ENCODE data around the gene CTBP2.
A peak's percentile ranks its signal among the peaks of the same experiment; 100 is the strongest.
"Not testable (repeated sequence)": the region's sequence is repeated elsewhere in the genome, so short reads cannot be mapped to it uniquely, and the experiment has no call there.

CTBP2 gene

DNA sequence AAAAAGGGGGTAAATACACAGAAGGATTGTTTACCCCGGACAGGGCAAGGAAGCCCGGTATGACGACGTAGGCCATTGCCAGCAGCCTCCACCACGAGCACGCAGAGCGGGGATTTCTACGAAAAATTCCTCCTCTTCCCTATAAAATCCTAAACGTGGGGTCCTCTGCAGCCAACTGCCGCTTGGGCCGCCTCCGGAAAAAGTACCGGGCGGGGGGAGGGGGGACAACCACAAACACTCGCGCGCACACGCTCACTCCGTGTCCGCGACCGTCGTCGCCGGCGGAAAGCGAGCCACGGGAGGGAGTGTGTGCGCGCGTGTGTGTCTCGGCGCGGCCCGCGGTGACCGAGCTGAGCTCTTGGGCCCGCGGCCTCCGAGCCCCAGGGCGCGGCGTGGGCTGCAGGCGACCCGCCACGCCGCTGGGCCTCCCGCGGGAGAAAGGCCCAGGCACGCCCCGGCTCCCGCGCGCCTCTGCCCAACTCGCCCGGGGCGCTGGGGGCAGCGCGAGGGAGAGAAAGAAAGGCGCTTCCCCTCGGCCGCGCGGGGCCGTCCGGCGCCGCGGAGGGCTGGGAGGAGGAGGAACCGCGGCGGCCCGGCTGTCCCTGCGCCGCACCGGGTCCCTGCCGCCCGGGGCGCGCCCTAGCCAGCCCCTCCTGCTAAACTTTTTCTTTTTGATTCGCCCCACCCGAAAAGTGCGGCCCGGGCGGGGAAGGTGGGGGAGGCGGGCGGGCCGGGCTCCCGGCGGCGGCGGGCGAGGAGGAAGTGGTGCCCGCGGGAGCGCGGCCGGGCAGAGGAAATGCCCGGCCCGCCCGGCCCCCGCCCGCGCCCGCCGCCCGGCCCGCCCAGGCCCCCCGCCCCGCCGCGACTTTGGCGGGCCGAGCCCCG is 1.5 kb downstream of the CTBP2 start:
- DNase-seq, result peak in 1 of 2 experiments; percentile 23

DNA sequence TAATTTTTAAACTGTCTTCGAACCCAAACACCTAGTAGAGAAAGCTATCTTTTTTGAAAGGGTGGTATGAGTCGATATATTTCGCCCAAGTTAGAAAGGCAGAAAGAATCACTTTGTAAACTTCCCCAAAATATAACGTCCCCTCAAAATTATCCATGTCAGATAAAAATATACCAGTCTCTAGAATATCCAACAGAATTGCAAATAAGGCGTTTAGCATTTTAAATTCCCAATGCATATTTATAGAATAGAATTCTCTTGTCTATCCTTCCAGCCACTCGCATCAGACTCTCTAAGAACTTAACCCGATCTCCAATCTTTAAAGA is 2.1 kb downstream of the CTBP2 start:
- DNase-seq, result no peak

DNA sequence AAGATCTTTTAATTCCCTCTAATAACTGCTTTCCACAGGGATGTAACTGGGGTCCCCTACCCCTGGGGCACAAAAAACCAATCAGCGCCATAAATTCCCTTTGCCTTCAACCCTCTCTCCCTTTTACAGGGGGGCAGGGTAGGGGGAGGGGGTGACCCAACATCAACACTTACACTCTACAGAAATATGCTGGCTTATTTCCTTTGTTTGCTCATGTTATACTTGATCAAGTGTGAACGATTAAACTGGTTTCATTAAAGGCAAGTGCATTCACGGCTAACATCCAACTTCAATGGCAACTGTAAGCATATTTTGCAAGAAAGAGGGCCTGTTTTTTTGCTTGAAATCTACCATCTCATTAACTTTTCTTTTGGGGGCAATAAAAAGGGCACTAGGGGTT is 2.9 kb downstream of the CTBP2 start:
- no peak for DNase-seq

DNA sequence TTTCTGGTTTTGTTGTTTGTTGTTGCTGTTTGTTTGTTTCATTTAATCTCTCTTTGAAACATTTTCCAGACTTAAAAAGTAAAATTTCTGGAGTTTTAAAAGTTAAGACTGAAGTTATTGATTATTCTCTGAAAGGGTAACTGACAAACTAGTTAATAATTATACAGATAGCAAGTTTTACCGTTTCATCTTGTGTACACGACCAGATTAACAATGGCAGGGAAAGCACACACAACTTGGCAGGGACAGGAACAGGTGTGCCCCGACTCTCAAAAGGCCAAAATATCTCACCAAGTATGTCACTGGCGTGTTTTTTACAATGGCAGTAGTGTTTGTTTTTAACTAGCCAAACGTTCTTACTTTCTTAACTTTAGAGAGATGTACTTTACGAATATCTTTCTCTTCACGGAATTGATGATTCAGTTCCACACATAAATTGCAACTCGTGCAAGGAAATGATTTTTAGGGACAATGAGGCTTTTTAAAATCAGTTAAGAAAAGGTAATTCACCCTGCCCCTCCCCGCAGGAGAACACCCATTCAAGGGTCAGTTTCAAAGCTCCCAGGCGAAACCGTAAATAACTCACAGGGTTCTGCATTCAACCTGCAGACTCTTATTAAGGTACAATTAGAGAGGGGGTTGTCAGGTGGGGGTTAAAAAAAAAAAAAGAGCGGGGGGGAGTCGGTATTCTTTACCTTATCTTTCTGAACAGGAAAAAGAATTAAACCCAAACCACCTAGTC is 3.5 kb downstream of the CTBP2 start:
- DNase-seq, result no peak

DNA sequence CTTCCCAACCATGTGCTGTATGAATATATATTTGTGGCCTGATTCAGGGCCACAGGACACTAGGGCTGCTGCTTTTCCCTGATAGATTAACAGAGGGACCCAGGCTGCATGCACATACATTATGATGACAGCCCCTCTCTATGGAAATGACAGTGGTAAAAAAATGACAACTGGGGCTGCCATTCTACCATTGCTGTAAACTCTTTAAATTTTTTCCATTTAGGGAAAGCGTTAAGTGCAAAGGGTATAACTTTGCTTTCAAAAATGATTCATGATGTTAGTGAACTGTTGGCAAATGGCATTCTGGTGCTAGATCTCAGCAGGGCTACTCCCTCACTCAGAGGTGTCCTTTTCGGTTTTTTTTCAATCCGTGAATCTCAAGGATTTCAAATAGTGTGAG is 4.2 kb downstream of the CTBP2 start:
- DNase-seq, result no peak

DNA sequence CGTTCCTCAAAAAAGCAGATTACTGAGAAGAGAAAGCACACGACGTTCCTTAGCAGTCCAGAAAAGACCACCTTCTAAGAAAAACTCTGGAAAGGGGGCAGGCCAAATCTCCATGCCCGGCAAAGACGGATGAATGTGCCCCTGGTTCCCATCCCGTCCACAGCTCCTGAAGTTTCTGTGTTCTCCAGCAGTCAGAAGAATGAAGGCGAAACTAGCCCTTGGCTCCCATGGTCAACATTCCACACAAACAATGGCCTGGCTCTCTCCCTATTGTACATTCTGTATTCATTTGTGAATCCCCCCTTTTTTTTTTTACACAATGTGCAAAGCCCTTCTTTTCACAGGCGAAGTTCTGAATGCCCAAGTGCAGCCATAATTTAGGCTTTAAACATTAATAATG is 5.3 kb downstream of the CTBP2 start:
- no peak for DNase-seq

DNA sequence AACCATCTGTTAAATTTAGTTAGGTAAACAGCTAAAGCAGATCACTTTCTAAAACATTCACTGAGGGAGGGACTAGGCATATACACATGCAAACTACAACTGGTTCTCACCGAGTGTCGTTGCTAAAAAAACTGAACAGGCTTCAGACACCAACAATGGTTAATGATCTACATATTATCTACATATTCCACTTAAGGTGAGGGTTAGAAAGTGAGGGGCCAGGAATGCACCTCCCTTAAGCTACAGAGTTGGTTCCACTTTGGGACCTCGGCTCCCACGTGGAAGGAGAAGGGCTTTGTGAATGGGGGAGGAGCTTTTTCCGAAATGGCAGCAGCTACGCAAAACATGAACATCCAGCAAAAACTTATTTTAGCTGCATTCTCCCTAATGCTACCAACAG is 5.8 kb downstream of the CTBP2 start:
- DNase-seq, result no peak

DNA sequence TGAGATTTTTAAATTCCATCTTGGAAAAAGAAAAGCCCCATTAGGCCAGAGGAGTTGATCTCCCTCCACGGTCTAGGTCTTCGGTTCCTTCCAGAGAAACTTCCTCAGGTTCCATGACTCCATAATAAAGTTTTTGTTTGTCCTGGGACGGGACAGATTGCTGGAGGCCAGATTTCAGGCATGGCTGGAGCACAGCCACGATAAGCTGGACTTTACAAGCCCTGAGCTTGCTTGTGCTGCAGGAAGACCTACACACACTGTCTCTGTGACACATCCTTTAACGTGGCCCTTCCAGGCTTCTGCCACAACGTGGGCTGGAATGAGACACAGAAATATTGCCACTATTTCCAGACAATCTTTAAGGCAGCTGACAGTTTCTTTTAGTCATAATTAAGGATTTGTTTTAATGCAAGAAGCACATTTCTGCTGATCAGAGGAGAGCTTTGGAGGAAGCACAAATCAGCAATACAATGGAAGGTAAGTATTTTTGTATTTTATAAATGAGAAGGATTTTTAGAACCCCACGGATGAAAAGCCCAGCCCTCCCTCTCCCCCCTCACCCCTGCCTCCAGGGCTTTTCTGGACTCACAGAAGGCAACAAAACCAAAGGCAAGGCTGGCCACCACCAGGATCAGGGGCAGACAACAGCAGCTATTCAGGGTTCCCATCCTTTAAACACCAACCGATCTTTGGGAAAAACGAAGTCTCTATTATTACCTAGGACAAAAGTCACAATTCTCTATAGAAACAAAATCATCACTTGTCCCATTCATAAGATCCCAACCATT is 6.5 kb downstream of the CTBP2 start:
- DNase-seq, result no peak

DNA sequence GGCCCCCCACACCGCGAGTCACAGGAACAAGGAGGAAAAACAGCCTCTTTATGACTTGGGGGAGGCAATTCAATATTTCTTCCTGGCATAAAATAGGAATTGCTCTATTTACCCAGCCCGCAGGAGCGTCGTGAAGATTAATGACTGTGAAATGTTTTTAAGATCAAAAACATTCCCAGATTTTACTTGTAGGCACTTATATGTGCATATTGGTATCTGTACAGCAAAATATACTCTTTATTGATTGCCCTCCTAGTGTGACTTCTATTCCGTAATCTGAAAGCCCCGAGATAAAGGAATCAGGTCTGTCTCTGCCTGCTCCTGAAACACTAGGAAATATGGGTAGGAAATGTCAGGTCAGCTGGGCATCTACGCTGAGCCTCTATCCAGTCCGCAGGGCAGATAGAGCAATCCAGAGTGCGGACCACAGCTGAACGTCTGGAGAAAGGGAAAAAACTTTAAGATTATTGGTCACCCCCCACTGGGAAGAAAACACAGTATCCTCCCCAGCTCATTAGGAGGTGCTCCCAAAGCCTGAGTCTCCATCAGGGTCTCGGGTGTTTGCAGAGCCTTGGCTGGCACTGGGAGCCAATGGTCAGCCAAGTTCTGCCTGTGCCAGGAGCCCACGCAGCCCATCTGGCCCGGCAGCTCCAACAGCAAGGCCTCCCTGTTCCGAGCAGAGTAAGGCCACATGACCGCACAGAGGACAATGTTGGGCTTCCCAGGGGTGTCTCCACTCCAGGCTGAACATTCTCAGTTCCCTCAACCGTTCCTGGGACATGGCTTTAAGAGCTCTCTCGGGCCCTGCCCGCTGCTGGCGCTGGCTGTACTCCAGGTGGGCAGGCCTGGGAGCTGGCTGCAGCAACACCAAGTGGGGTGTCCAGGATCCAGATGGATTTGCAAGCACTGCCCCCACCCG is 7.7 kb downstream of the CTBP2 start:
- no peak for DNase-seq

DNA sequence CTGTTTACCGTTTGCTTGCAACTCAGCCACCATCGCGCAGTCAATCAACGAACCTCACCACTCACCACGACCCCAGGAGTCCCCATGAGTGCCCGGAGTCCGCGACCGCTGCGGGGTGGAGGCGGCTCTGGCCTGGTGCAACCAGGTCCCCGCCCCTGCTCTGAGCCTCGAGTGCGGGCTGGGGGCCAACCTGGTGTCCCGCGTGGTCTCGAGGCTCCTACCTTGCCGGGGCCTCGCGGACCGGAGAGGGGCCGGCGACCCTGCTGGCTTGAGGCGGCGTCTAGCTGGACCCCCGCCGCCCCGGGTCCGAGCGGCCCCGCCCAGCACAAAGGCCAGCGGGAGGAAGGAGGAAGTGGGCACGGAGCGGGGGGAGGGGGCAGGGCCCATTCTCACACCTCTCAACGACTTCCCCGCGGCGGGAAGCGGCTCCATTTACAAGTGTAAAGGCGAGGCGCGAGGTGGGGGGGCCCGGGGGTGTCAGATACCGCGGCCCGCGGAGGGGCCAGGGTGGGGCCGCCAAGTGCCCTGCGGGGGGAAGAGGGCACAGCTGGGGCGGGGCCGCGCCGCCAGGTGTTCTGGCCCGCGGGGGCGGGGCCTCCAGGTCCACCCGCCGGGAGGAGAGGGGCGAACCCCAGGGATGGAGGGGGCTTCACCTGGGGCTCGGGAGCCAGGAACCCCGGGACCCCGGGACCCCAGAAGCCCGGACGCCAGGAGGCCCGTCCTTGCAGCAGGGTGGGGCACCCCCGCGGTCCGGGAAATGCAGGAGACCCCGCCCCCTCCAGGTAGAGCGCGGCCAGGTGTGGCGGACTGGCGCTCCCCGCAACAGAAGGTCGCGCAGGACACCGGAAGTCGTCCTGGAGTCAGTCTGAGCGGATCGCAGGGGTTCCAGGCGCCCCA is 8.6 kb downstream of the CTBP2 start:
- DNase-seq, result no peak

DNA sequence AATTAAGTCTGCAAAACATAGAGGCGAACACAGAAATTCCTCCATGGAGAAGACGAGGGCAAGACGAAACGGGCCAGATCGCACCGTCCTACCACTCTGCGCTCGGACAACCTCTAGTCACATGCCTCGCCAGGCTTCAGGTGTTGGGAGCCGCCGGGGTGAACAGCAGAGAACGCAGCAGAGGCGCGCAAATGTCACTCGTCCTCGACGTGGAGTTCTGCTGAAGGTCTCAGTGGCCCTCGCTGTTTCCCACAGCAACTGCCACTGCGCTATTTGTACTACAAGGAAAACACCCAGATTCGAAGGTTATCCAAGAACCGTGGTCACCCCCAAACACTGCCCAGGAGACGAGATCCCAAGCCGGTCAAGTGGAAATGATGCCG is 9.2 kb downstream of the CTBP2 start:
- DNase-seq, result no peak

DNA sequence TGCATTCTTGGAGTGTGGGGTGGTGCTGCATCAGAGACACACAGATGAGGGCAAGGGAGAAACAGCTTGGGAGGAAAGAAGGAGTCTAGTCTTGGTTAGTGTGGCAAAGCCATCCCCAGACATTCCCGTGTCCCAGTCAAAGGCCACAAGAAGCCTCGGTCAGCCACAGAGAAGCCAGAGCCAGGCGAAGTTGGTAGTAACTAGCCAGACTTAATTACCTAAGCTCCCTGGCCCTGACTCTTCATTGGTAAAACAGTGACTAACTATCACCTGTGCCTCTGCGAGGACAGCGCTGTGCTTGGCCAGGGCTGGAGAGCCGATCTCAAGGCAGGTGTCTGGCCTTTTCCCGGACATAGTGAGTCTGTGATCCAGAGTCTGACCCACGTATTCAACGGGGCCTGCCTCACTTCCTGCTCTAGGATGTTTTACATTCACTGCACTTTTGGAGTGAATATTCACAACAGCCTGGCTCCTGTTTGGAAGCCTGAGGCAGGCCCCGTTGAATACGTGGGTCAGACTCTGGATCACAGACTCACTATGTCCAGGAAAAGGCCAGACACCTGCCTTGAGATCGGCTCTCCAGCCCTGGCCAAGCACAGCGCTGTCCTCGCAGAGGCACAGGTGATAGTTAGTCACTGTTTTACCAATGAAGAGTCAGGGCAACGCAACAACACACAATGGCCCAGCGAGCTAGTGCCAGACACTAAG is 9.8 kb downstream of the CTBP2 start:
- DNase-seq, result not testable (repeated sequence)

DNA sequence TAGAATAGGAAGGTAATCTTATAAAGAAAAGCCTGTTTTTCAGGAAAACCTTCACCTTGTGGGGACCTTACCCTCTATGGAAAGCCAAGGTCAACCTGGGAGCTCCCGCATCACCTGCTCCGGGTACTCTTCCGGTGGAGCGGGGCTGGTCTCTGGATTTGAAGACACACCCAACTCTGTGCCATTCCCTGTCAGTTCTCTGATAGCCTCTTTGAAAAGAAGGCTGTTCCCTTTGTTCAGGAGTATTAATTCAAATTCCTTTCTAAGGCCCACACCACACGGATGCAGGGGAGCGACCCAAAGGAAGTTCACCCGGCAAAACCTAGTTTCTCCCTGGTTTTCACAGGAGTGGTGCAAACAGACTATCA is 10.7 kb downstream of the CTBP2 start:
- DNase-seq, result no peak

DNA sequence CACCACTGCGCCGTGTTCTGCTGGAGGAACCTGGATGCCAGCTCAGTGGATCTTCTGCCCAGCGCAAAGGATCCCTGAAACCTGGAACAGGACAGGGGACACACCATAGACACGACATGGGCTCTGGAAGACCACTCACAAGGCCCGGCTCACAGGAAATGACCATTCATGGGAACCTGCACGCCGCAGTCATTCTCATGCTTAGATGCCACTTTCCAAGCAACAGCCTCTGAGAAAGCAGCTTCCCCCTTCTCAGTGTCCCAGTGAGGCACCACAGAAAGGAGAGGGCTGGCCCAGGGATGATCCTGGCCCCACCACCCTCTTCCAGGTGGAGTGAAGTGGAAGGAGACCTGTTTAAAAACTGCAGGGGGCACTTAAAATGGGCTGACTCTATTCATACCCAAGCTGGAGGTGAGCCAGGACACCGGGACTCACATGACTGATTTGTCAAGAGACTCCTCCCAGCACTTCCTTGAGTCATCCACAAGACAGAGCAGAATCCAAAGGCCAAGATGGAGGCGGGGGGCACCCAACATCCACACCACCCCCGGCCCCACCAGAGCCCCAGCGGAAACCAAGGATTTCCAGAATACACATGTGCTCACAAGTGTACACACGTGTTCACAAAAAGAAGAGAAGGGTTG is 11.2 kb downstream of the CTBP2 start:
- DNase-seq, result no peak

DNA sequence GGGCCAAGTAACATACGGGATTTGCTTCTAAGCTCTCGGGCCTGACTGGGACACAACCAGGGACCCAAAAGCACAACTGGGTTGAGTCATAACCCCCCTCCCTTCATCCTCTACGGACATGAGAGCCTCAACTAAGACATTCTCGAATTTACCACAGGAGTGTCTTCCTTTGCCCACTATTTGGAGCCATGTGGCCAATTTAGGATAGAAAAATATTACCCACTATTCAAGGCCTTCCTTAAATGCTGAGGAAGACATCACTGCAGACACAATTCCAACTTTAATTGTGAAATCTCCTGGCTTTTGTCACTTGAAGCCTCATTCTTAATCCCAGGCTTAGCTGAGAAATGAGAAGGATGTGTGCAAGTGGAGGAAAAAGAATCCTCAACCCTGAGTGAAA is 11.8 kb downstream of the CTBP2 start:
- DNase-seq, result no peak

DNA sequence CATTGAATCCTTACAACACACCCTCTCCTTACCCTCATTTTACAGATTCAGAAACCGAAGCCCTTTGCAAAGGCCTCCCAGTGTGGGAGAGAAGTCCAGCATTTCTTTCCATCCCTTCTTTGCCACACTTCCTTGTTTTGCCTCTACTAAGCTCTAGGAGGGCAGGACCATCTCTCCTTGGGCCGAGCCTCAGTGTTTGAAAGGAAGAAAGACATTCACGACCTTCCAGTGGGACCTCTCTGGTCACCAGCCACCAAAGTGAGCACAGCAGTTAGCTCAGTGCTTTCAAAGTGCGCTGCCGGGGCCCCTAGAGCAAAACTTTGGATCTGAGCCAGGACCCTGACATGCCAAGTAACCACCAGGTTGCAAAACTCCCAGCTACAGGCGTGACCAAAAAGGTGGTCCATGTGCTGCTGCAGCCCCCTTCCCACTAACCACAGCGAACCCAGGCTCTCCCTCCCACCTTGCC is 12.4 kb downstream of the CTBP2 start:
- no peak for DNase-seq

DNA sequence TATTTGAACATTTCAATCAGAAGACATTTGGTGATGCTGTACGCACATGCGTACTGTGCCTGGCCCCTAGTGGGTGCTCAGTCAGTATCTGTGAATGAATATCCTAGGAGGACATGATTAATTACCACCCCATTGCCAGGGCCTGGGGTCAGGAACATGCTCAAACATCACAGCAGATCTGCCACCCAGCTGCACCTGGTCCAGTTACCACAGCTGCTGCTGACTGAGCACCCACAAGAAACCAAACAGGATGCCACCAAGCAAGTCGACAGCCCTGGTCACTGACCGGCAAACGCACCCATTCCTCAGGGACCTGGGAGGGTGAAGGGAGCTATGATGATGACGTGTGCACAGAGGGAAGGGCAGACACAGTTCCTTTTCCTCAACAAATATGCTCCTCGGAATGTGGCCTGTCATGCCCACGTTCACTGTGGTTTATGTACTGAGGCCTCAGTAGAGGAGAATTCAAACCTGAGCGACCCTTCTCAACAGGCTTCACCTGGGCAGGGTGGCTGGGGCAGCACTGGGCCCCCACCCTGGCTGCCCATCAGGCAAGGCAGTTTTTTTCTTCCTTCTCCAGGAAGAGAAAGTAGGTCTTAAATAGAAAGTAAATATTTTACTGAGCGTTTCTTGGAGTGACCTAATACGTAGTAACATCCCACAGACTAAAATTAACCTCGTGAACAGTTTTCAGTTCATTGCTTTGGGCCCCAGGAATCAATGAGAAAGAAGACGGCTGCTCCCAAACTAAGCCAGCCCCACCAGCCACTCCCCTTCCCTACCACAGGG is 13.4 kb downstream of the CTBP2 start:
- no peak for DNase-seq

DNA sequence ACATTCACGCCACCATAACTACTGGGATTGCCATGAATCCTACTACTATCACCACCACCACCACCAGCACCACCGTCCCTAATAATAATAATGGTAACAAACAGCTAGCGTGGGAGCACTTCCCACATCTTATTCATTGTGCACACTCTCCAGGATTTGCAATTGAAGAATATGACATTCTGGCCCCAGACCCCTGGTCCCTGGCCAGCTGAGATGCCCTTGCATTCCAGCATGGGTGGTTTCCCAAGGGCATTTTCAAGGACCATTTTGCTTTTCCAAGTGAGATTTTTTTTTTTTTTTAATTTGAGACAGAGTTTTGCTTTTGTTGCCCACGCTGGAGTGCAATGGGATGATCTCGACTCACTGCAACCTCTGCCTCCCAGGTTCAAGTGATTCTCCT is 14.7 kb downstream of the CTBP2 start:
- no peak for DNase-seq
